Embryonic facial prominence (tissue), 1 donor: ENCODE results near the gene LCOR.
"Not testable (repeated sequence)": the region's sequence is repeated elsewhere in the genome, so short reads cannot be mapped to it uniquely, and the experiment has no call there.

ENCODE experiments used
- DNase-seq: peaks from one replicate; pipeline ENCODE4 v3.0.0-alpha.2; 2016; ENCODE audit errors: extremely low spot score

Gene LCOR

DNA sequence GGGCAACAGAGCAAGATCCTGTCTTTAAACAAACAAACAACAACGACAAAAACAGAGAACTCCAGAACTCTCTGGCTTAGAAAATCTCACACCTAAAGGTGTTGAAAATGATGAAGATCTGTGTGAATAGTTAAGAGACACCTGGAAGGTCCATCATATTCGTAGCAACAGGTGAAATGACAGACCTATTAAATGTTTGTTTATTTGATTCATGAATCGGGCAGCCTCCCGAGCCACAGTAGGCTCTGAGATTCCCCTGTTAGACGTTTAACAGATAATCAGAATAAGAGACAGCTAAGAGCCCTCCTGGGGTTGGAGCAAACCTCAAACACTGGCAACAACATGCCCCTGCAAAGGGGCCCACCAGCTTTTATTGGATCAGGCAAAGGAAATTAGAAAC is 103.7 kb downstream of the LCOR start:
- no peak for DNase-seq

DNA sequence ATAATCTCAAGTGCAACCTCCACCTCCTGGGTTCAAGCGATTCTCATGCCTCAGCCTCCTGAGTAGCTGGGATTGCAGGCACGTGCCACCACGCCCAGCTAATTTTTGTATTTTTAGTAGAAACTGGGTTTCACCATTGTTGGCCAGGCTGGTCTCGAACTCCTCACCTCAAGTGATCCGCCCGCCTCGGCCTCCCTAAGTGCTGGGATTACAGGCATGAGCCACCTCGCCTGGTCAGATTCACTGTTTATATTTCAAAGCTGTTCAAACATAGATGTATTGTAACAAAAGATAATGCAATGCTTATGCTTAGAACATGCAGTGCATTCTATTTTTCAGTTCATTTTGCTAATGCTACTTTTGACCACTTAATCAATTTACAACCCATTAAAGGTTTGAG is 111.1 kb downstream of the LCOR start:
- not testable (repeated sequence) for DNase-seq

DNA sequence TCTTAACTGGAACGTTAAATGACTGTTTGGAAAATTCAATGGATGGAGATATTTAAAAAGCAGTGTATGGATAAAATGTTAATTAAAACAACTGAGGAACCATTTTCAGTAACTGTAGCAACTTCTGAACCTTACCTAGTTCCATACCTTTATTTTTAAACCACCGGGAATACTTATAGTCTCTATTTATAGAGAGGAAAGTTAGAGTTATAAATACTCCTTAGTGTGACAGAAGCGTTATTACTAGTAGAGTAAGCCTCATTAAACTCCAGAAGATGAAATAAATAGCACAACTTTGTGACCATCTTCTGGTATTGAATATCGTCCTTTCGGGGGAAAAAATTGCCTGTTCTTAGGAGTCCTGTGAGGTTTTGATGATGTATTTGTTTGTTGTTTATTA is 114.9 kb downstream of the LCOR start:
- DNase-seq: no peak

GRCh38 chr10:96949039-96949683 is 117.1 kb downstream of the LCOR start:
- DNase-seq: no peak

DNA sequence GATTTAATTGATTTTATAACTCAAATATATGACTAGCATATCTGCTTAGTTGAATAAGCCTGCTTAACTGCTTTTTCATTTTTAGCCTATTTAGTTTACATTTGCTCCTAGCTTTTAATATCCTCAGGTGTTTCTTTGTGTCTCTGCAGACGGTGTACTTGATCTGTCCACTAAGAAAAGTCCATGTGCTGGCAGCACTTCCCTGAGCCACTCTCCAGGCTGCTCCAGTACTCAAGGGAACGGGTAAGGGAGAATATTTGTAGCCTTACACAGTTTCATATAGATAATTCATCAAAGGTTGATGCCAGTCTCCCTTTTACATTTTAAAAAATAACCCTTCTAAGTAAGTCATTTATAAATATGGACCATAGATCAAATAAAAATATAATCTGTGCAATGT is 119.9 kb downstream of the LCOR start:
- no peak for DNase-seq

DNA sequence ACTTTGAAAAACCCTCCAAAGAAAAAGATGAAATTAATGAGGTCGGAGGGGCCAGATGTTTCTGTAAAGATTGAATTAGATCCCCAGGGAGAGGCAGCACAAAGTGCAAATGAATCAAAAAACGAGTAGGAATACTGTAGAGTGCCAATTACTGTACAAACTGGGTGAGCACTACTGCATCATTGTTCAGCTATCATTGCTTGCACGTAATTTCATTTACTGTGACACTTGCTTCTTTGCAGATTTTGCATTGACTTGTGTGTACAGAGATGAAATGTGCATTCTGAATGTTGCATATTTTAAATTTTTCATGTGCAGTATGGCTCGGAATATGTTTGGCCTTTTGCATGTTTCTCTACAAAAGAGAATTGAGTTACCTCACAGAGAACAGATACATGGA is 123.7 kb downstream of the LCOR start:
- no peak for DNase-seq

DNA sequence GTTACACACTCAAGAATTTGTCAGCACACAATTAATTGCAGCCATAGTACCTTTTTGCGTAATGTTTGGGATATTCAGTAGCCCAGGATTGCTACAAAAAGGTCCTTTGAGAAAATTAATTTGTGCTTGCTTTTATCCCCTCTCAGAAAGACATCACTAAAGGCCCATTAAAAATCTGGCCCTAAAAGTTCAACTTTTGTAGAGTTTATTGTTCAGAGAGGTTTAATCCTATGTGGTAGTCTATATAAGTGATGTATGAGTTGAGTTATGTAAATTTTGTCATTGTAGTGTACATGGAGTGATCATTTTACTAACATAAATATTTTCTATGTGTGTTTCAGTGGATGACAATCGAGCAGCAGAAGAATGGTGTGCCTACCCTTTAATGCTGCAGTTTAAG is 126.0 kb downstream of the LCOR start:
- no peak for DNase-seq

- no peak for DNase-seq
Observed at GRCh38 chr10:96959733-96960132, 127.6 kb downstream of the LCOR start.

DNA sequence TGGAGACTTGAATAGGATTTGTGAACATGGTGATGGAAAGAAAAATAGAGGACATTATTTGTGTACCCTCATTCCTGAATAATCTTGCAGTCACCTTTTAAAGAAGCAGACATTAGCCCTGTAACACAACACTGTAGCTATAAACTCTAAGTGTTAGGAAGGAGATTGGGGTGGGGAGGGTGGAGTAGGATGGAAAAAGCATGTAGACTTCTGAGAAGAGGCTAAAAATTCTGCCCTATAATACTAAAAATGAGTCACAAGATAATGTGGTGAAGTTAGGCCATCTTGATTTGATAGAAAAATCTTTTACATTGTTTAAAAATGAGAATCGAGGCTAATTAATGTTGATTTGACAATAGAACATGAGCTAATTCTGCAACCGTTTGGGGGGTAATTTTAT is 128.8 kb downstream of the LCOR start:
- no peak for DNase-seq

- DNase-seq: no peak
Observed at GRCh38 chr10:96964131-96964530, 132.0 kb downstream of the LCOR start.

- no peak for DNase-seq
Observed at GRCh38 chr10:96967847-96968246, 135.7 kb downstream of the LCOR start.

GRCh38 chr10:96968682-96969423 is 136.8 kb downstream of the LCOR start:
- no peak for DNase-seq

- DNase-seq: no peak
Observed at GRCh38 chr10:96971324-96971723, 139.2 kb downstream of the LCOR start.

DNA sequence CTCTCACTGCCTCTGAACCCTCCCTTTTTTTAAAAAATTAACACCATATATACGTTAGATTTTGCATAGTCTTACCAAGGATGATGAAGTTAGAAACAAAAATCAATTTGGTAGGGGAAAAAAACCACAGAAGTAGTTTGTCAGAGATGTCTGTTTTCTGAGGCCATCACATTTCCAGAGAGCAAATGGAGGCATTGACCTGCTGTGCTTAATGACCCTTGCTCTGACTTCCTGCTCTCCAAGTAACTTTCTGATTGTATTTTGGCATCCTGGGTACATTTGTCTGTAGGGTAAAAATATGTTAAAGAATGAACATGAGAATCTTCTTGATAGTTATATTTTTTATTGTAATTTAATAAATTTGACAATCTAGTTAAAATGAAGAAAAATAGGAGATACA is 140.2 kb downstream of the LCOR start:
- DNase-seq: no peak

- no peak for DNase-seq
Observed at GRCh38 chr10:96973809-96974747, 142.0 kb downstream of the LCOR start.

DNA sequence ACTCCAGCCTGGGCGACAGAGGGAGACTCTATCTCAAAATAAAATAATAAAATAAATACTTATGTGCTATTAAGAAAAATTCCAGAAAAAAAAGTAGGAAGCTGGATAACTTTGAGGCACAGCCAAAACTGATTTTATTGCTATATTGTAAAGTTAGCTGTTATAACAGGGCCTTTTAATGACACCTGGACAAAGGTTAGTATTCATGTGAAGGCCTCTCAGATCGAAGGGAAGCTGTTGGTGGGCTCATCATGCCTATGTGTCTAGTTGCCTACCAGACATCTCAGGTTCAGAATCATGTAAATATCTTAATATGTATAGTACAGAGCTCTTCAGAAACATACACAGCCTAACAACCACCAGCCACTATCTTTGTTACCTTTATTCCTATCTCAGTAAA is 143.0 kb downstream of the LCOR start:
- no peak for DNase-seq

DNA sequence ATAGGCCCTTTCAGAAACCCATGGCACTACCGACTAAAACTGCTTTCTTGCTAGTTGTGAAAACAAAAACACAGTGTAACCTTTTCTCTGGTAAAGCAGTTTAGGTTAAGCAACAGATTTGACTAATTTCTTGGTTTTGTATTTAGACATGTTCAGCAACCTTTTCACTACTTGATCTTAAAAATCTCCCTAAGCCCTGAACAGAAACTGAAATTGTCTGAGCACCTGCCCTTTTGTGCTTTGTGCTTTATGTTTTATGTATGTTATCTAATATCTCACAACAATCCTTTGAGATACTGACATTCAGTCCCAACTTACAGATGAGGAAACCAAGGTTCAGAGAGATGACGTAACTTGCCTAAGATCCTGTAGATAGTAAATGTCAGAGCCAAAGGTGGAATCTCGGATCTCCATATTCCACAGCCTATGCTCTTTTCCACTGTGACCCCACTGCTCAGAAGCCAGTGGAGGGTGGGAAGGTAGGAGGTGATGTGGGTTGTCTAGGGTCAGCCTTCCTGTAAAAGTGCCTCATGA is 146.6 kb downstream of the LCOR start:
- DNase-seq: no peak

- DNase-seq: no peak
Observed at GRCh38 chr10:96982149-96982930, 150.2 kb downstream of the LCOR start.

- no peak for DNase-seq
Observed at GRCh38 chr10:96984541-96985131, 152.5 kb downstream of the LCOR start.

GRCh38 chr10:96986200-96986856 is 154.2 kb downstream of the LCOR start:
- no peak for DNase-seq
